Uterus (tissue), 4 donors: ENCODE measurements around the gene ZMAT5. TPM values are rescaled to one million over a fixed set of nuclear protein-coding genes. Genes with fewer than 3 reads are reported as not detected.

ENCODE experiments used
- DNase-seq, 2 donors: peaks; one replicate each; pipeline ENCODE4 v3.0.0-alpha.2; 2019 to 2020
- H3K27ac ChIP-seq, 2 donors: fragments of 200-600 bp; sonication (generic); 1 replicate in 1 of 2; 2 replicates in 1 of 2; pipeline ENCODE4 v1.5.1; 2016 to 2018
- H3K27me3 ChIP-seq, 2 donors: fragments of 200-600 bp; sonication (generic); one replicate each; pipeline ENCODE4 v1.5.1; 2018 to 2019; ENCODE audit warnings: control low read depth in 1 of 2
- H3K36me3 ChIP-seq, 2 donors: fragments of 200-600 bp; sonication (generic); one replicate each; pipeline ENCODE4 v1.5.1; 2019; ENCODE audit warnings: control low read depth in 1 of 2
- H3K4me1 ChIP-seq, 2 donors: fragments of 200-600 bp; sonication (generic); one replicate each; pipeline ENCODE4 v1.5.1; 2018 to 2019; ENCODE audit warnings: control low read depth in 1 of 2
- H3K4me3 ChIP-seq, 2 donors: fragments of 200-600 bp; sonication (generic); 1 replicate in 1 of 2; 2 replicates in 1 of 2; pipeline ENCODE4 v1.5.1; 2018 to 2019; ENCODE audit warnings: mild to moderate bottlenecking in 1 of 2
- H3K9me3 ChIP-seq, 2 donors: fragments of 200-600 bp; sonication (generic); one replicate each; pipeline ENCODE4 v1.5.1; 2019; ENCODE audit warnings: control low read depth in 1 of 2
- CTCF ChIP-seq, 4 experiments: fragments of 200-600 bp in 2 of 4; fragments of 450-650 bp in 2 of 4; sonication (generic) in 2 of 4; IDR thresholded peaks; one replicate each; pipeline ENCODE4 v1.5.1; 2016 to 2019; ENCODE audit warnings: antibody characterized with exemption in 4 of 4, mild to moderate bottlenecking in 2 of 4, moderate library complexity in 1 of 4
- POLR2A ChIP-seq, 2 donors: fragments of 450-650 bp; IDR thresholded peaks; one replicate each; pipeline ENCODE4 v1.6.1; 2016; ENCODE audit warnings: antibody characterized with exemption in 2 of 2, mild to moderate bottlenecking in 1 of 2, moderate library complexity in 1 of 2
- intact Hi-C: fragments of 100-400 bp; cut with DNase I; formaldehyde crosslinking; loops from one replicate; pipeline ENCODE4 v1.15.1; 2023; ENCODE audit warnings: low total_unique reads
- total RNA-seq, 4 donors: library from RNA; depleted of rRNA in 3 of 4; stranded (reverse); fragments of >200 nt in 3 of 4; gene quantifications; one replicate each; pipeline versions ENCODE4 v1.1.0 to v1.2.4, GENCODE V29; 2014 to 2023
- donor health status: DM: yes; HTN: yes; CAD: no.

The ZMAT5 gene
- total RNA-seq, 4 donors from 2014 or later, result 12.0 to 47.4 (median 23.4) TPM

- no peak for TF ChIP-seq CTCF (IDR thresholded peaks at IDR 0.05)
- no peak for TF ChIP-seq POLR2A (IDR thresholded peaks at IDR 0.05)
- Histone ChIP-seq H3K36me3 (no peaks in the 10 kb centered on the region), H3K4me3 (no peak overlapping the region), H3K27me3 (no peaks in the 10 kb centered on the region), H3K27ac (no peak overlapping the region), H3K9me3 (no peaks in the 10 kb centered on the region), H3K4me1 (no peaks in the 10 kb centered on the region)
- DNase-seq, result no peak
- intact Hi-C loops, result no loop called here
Observed at GRCh38 chr22:29710193-29710592, 56.6 kb downstream of the ZMAT5 start.

- no peak for DNase-seq
- Histone ChIP-seq H3K4me3 (no peak overlapping the region), H3K9me3 (no peaks in the 10 kb centered on the region), H3K27ac (no peak overlapping the region), H3K4me1 (no peaks in the 10 kb centered on the region), H3K36me3 (no peaks in the 10 kb centered on the region), H3K27me3 (peaks cover 0 to 10% of the 10 kb centered on the region in 2 donors)
- intact Hi-C loops, result no loop called here
- no peak for TF ChIP-seq POLR2A (IDR thresholded peaks at IDR 0.05)
- TF ChIP-seq CTCF (IDR thresholded peaks at IDR 0.05), result no peak
Observed at GRCh38 chr22:29707471-29707870, 59.3 kb downstream of the ZMAT5 start.

- H3K4me1 ChIP-seq, result no peaks in the 10 kb centered on the region
- H3K27me3 ChIP-seq, result peaks cover 0 to 10% of the 10 kb centered on the region in 2 donors
- H3K4me3 ChIP-seq, result no peak overlapping the region
- no peaks in the 10 kb centered on the region for H3K9me3 ChIP-seq
- TF ChIP-seq POLR2A (IDR thresholded peaks at IDR 0.05) (no peak), CTCF (IDR thresholded peaks at IDR 0.05) (no peak)
- intact Hi-C loops, result no loop called here
- H3K27ac ChIP-seq, result no peak overlapping the region
- H3K36me3 ChIP-seq, result no peaks in the 10 kb centered on the region
- no peak for DNase-seq
Observed at GRCh38 chr22:29707010-29707409, 59.8 kb downstream of the ZMAT5 start.

DNA sequence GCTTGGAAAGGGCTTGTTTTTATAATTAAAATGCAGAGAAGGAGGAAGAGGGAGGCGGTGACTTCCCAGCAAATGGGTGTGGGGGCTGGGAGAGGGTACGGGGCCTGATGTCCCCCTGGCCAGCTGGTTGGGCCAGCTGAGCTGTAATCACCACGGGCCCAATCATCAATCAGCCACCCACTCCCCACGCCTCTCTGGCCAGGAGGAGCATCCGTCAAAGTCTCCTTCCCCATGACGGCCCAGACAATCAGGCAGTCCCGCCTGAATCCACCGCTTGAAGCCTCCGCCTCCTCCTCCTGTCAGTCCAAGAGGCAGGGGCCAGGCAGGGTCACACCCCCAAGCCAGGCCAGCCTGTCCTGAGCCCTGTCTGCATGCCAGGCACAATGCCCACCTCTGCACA, 60.3 kb downstream of the ZMAT5 start:
- intact Hi-C loops, result no loop called here
- Histone ChIP-seq H3K27me3 (peaks cover 0 to 10% of the 10 kb centered on the region in 2 donors), H3K27ac (no peak overlapping the region)

GRCh38 chr22:29705651-29706050, 61.2 kb downstream of the ZMAT5 start:
- H3K27ac ChIP-seq, result no peak overlapping the region
- DNase-seq, result no peak
- intact Hi-C loops, result no loop called here
- H3K27me3 ChIP-seq, result peaks cover 0 to 10% of the 10 kb centered on the region in 2 donors
- H3K36me3 ChIP-seq, result no peaks in the 10 kb centered on the region
- no peak overlapping the region for H3K4me3 ChIP-seq
- TF ChIP-seq CTCF (IDR thresholded peaks at IDR 0.05), result no peak
- TF ChIP-seq POLR2A (IDR thresholded peaks at IDR 0.05), result no peak
- no peaks in the 10 kb centered on the region for H3K9me3 ChIP-seq
- H3K4me1 ChIP-seq, result no peaks in the 10 kb centered on the region

More for the DNA sequence above, 60.3 kb downstream of the ZMAT5 start:
- Histone ChIP-seq H3K9me3 (no peaks in the 10 kb centered on the region), H3K4me1 (no peaks in the 10 kb centered on the region), H3K36me3 (no peaks in the 10 kb centered on the region), H3K4me3 (no peak overlapping the region)
- no peak for DNase-seq
- no peak for TF ChIP-seq POLR2A (IDR thresholded peaks at IDR 0.05)
- no peak for TF ChIP-seq CTCF (IDR thresholded peaks at IDR 0.05)
